HCT116 (cell line): ENCODE data around the gene CHST15. TPM values are rescaled to one million over a fixed set of nuclear protein-coding genes. Genes with fewer than 3 reads are reported as not detected.

ENCODE experiments used
- ATAC-seq: fragments of 200-7000 bp; cut with Tn5 transposase; 2 replicates; pipeline ENCODE4 v1.9.1; 2020; ENCODE audit warnings: mild to moderate bottlenecking, moderate library complexity
- BruUV-seq: library from RNA; stranded (reverse); fragments of 400-500 nt; replicated peaks from 2 replicates; lab custom pipeline; 2021; lab: Mats Ljungman, UMichigan
- CTCF ChIA-PET: fragments of 300-600 bp; sonication (Branson Sonifier 250); formaldehyde crosslinking; loops from one replicate; lab custom pipeline; 2021; ENCODE audit warnings: antibody characterized with exemption; lab: Charles Lee
- POLR2A ChIA-PET: fragments of 300-600, 350-600 bp; sonication (Branson Sonifier 250); formaldehyde crosslinking; loops from one replicate; lab custom pipeline; 2021; ENCODE audit warnings: antibody characterized with exemption; lab: Charles Lee
- RAD21 ChIA-PET, 2 experiments: fragments of 300-600 bp; sonication (Branson Sonifier 250); formaldehyde crosslinking; loops; one replicate each; lab custom pipeline; 2023; ENCODE audit warnings: low total read pairs in 2 of 2; ENCODE audit not compliant: uncharacterized antibody in 2 of 2, unreplicated experiment in 2 of 2, low non-redundant PET in 1 of 2; lab: Charles Lee
- DNase-seq: peaks from one replicate; pipeline ENCODE4 v3.0.0-alpha.2; 2010; ENCODE audit warnings: low read depth, low spot score
- H2AFZ ChIP-seq: fragments of 200-600 bp; shearing (Covaris generic), sonication (generic); 2 replicates; pipeline ENCODE4 v1.6.1; 2017; ENCODE audit warnings: low read depth, mixed run types, mixed read lengths, antibody characterized with exemption, low read length; ENCODE audit not compliant: poor library complexity, severe bottlenecking
- H3K27ac ChIP-seq: 2 replicates; pipeline ENCODE4 v1.5.1; 2012; ENCODE audit warnings: low read depth, low read length
- H3K27me3 ChIP-seq: fragments of 200-600 bp; sonication (generic); 2 replicates; pipeline ENCODE4 v1.6.1; 2016; ENCODE audit warnings: mixed run types, low read length, mixed read lengths; ENCODE audit not compliant: insufficient read depth
- H3K36me3 ChIP-seq, 2 experiments: fragments of 200-500 bp in 1 of 2; fragments of 200-600 bp in 1 of 2; sonication (Bioruptor generic) in 1 of 2; sonication (generic) in 1 of 2; 2 replicates each; pipeline versions ENCODE4 v1.5.1 to v1.6.1; 2014 to 2016; ENCODE audit warnings: low read length in 2 of 2, inconsistent platforms in 1 of 2, mixed read lengths in 1 of 2, mixed run types in 1 of 2; ENCODE audit not compliant: insufficient read depth in 2 of 2, control insufficient read depth in 1 of 2
- H3K4me1 ChIP-seq, 2 experiments: fragments of 200-600 bp in 1 of 2; sonication (generic) in 1 of 2; 2 replicates each; pipeline versions ENCODE4 v1.5.1 to v1.6.1; 2012 to 2017; ENCODE audit warnings: low read length in 2 of 2, inconsistent platforms in 1 of 2, mild to moderate bottlenecking in 1 of 2, mixed read lengths in 1 of 2, mixed run types in 1 of 2, moderate library complexity in 1 of 2; ENCODE audit not compliant: insufficient read depth in 2 of 2, control insufficient read depth in 1 of 2
- H3K4me2 ChIP-seq: fragments of 200-600 bp; sonication (generic); 2 replicates; pipeline ENCODE4 v1.6.1; 2017; ENCODE audit warnings: mixed run types, low read length, mixed read lengths
- H3K4me3 ChIP-seq, 2 experiments: fragments of 200-600 bp in 1 of 2; sonication (generic) in 1 of 2; replicated peaks in 1 of 2; 2 replicates each; pipeline ENCODE4 v1.5.1; 2011 to 2016; ENCODE audit warnings: low read length in 2 of 2, control low read depth in 1 of 2, low read depth in 1 of 2, mild to moderate bottlenecking in 1 of 2, mixed read lengths in 1 of 2, mixed run types in 1 of 2
- H3K79me2 ChIP-seq: fragments of 200-600 bp; sonication (generic); 2 replicates; pipeline ENCODE4 v1.6.1; 2017; ENCODE audit warnings: mild to moderate bottlenecking, mixed run types, low read length, moderate library complexity, mixed read lengths; ENCODE audit not compliant: insufficient read depth
- H3K9ac ChIP-seq: fragments of 200-600 bp; sonication (generic); 2 replicates; pipeline ENCODE4 v1.6.1; 2016; ENCODE audit warnings: low read length, mixed read lengths
- H3K9me2 ChIP-seq: fragments of 200-600 bp; sonication (generic), shearing (Covaris generic); 2 replicates; pipeline ENCODE4 v1.6.1; 2017; ENCODE audit warnings: mixed run types, mild to moderate bottlenecking, moderate library complexity; ENCODE audit not compliant: insufficient read depth
- H3K9me3 ChIP-seq, 2 experiments: fragments of 200-500 bp in 1 of 2; fragments of 200-600 bp in 1 of 2; sonication (Bioruptor generic) in 1 of 2; sonication (generic) in 1 of 2; 2 replicates each; pipeline ENCODE4 v1.6.1; 2014 to 2017; ENCODE audit warnings: low read length in 2 of 2, mixed read lengths in 2 of 2, inconsistent platforms in 1 of 2, low read depth in 1 of 2, mild to moderate bottlenecking in 1 of 2, mixed run types in 1 of 2, moderate library complexity in 1 of 2; ENCODE audit not compliant: control insufficient read depth in 1 of 2, insufficient read depth in 1 of 2
- H4K20me1 ChIP-seq: fragments of 200-600 bp; sonication (generic), shearing (Covaris generic); 2 replicates; pipeline ENCODE4 v1.6.1; 2017; ENCODE audit warnings: mixed run types, mild to moderate bottlenecking, moderate library complexity; ENCODE audit not compliant: insufficient read depth
- CEBPB ChIP-seq: IDR thresholded peaks from 2 replicates; pipeline ENCODE4 v1.6.1; 2012; ENCODE audit warnings: low read depth
- ELF1 ChIP-seq: IDR thresholded peaks from 2 replicates; pipeline ENCODE4 v1.6.1; 2012; ENCODE audit warnings: low read depth, borderline replicate concordance
- EZH2 ChIP-seq: fragments of 200-600 bp; sonication (generic); IDR thresholded peaks from 2 replicates; pipeline ENCODE4 v1.6.1; 2017; ENCODE audit warnings: antibody characterized with exemption, mixed run types
- EZH2phosphoT487 ChIP-seq: fragments of 200-600 bp; IDR thresholded peaks from 2 replicates; pipeline ENCODE4 v1.6.1; 2018; ENCODE audit warnings: antibody characterized with exemption, borderline replicate concordance
- JUND ChIP-seq: IDR thresholded peaks from 2 replicates; pipeline ENCODE4 v1.6.1; 2012
- SIN3A ChIP-seq: IDR thresholded peaks from 2 replicates; pipeline ENCODE4 v1.6.1; 2012; ENCODE audit warnings: low read depth
- SP1 ChIP-seq: IDR thresholded peaks from 2 replicates; pipeline ENCODE4 v1.6.1; 2012; ENCODE audit warnings: low read depth
- SRF ChIP-seq: IDR thresholded peaks from 2 replicates; pipeline ENCODE4 v1.6.1; 2012; ENCODE audit warnings: low read depth
- YY1 ChIP-seq: IDR thresholded peaks from 2 replicates; pipeline ENCODE4 v1.6.1; 2011; ENCODE audit warnings: low read length, low read depth, moderate library complexity, mild to moderate bottlenecking; ENCODE audit not compliant: insufficient replicate concordance; ENCODE audit errors: extremely low read depth
- ZNF274 ChIP-seq: fragments of 200-500 bp; sonication (Bioruptor generic); IDR thresholded peaks from 2 replicates; pipeline ENCODE4 v1.6.1; 2014; ENCODE audit warnings: mild to moderate bottlenecking, low read depth, low read length, inconsistent platforms
- intact Hi-C: fragments of 100-400 bp; cut with micrococcal nuclease; formaldehyde crosslinking; loops from 2 replicates; pipeline ENCODE4 v1.10.0; 2022
- total RNA-seq: library from RNA; stranded (reverse); gene quantifications from one replicate; pipeline ENCODE4 v1.2.1, GENCODE V29; 2021; ENCODE audit not compliant: unreplicated experiment
- TF ChIP-seq, protein P1 (sequence below): IDR thresholded peaks from 2 replicates; pipeline ENCODE4 v1.6.1; 2012; ENCODE audit warnings: low read depth
- TF ChIP-seq, protein P2 (sequence below): IDR thresholded peaks from 2 replicates; pipeline ENCODE4 v1.6.1; 2012

The CHST15 gene
- total RNA-seq, 1 experiment from 2014 or later: 47.2 TPM

DNA sequence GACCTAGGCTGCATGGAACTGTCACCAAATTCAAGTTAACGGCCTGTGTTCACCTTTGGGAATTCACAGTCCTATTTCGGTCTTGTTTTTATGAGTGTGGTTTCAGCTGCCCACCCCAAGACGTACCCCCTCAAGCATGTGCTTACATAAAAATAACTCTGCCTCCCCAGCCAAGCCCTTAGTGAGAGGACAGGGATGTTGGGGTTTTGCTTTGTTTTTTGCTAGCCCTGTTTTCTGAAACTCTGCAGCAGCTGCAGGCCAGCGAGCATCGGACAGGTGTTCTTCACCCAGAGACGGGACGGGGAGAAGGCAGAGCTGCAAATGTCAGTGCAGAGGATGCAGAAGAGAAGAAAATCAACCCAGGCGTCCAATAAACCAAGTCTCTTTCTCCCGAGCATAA is 13.5 kb downstream of the CHST15 start:
- Histone ChIP-seq H2AFZ (no peak overlapping the region), H3K4me2 (no peak overlapping the region), H3K27me3 (no peaks in the 10 kb centered on the region), H3K9me2 (no peaks in the 10 kb centered on the region), H3K9me3 (no peaks in the 10 kb centered on the region), H3K27ac (no peak overlapping the region), H3K36me3 (peaks cover 0 to 5% of the 10 kb centered on the region in 2 experiments; a peak in 1 of 4 replicates), H3K9ac (no peak overlapping the region), H3K79me2 (peaks cover 83% of the 10 kb centered on the region), H3K4me3 (no peak overlapping the region)
- no peak for ATAC-seq
- POLR2A ChIA-PET: no interaction called here
- TF ChIP-seq, protein P1, sequence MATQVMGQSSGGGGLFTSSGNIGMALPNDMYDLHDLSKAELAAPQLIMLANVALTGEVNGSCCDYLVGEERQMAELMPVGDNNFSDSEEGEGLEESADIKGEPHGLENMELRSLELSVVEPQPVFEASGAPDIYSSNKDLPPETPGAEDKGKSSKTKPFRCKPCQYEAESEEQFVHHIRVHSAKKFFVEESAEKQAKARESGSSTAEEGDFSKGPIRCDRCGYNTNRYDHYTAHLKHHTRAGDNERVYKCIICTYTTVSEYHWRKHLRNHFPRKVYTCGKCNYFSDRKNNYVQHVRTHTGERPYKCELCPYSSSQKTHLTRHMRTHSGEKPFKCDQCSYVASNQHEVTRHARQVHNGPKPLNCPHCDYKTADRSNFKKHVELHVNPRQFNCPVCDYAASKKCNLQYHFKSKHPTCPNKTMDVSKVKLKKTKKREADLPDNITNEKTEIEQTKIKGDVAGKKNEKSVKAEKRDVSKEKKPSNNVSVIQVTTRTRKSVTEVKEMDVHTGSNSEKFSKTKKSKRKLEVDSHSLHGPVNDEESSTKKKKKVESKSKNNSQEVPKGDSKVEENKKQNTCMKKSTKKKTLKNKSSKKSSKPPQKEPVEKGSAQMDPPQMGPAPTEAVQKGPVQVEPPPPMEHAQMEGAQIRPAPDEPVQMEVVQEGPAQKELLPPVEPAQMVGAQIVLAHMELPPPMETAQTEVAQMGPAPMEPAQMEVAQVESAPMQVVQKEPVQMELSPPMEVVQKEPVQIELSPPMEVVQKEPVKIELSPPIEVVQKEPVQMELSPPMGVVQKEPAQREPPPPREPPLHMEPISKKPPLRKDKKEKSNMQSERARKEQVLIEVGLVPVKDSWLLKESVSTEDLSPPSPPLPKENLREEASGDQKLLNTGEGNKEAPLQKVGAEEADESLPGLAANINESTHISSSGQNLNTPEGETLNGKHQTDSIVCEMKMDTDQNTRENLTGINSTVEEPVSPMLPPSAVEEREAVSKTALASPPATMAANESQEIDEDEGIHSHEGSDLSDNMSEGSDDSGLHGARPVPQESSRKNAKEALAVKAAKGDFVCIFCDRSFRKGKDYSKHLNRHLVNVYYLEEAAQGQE: no peak
- TF ChIP-seq ZNF274 (no peak), YY1 (no peak), CEBPB (no peak), SIN3A (no peak), ELF1 (no peak), EZH2 (no peak), JUND (no peak), SRF (no peak), EZH2phosphoT487 (no peak), SP1 (no peak)
- TF ChIP-seq, protein P2, sequence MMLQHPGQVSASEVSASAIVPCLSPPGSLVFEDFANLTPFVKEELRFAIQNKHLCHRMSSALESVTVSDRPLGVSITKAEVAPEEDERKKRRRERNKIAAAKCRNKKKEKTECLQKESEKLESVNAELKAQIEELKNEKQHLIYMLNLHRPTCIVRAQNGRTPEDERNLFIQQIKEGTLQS: no peak
- TF ChIP-seq, all 23 proteins: peak for 0
- intact Hi-C loops: no loop called here
- BruUV-seq: no TSS peak
- H3K4me1 ChIP-seq: no peaks in the 10 kb centered on the region
- ChIA-PET RAD21 (no interaction called here), CTCF (no interaction called here)
- H4K20me1 ChIP-seq: no peaks in the 10 kb centered on the region; the same call in 1 of the 2 replicates
- DNase-seq: no peak
